MM.1S (cell line): ENCODE results near the gene LBR.

ENCODE experiments used
- DNase-seq: peaks from one replicate; pipeline ENCODE4 v3.0.0-alpha.2; 2015
- H2AFZ ChIP-seq: fragments of 300-600 bp; sonication (generic); 2 replicates; pipeline ENCODE4 v1.6.0; 2016; ENCODE audit warnings: antibody characterized with exemption, low read length
- H3F3A ChIP-seq: fragments of 300-600 bp; sonication (generic); 2 replicates; pipeline ENCODE4 v1.6.1; 2016; ENCODE audit warnings: mild to moderate bottlenecking, antibody characterized with exemption, low read length, moderate library complexity, mixed read lengths; ENCODE audit not compliant: insufficient read depth
- H3K27ac ChIP-seq: fragments of 300-600 bp; sonication (generic); 2 replicates; pipeline ENCODE4 v1.5.1; 2016; ENCODE audit warnings: mild to moderate bottlenecking, low read length
- H3K27me3 ChIP-seq: fragments of 300-600 bp; sonication (generic); replicated peaks from 2 replicates; pipeline ENCODE4 v1.6.0; 2016; ENCODE audit warnings: low read length; ENCODE audit not compliant: insufficient read depth
- H3K36me3 ChIP-seq: fragments of 300-600 bp; sonication (generic); replicated peaks from 2 replicates; pipeline ENCODE4 v1.6.1; 2016; ENCODE audit warnings: mild to moderate bottlenecking, low read length, mixed read lengths; ENCODE audit not compliant: insufficient read depth
- H3K4me1 ChIP-seq: fragments of 300-600 bp; sonication (generic); 2 replicates; pipeline ENCODE4 v1.6.1; 2016; ENCODE audit warnings: low read length, mixed read lengths
- H3K4me2 ChIP-seq: fragments of 300-600 bp; sonication (generic); 2 replicates; pipeline ENCODE4 v1.6.0; 2016; ENCODE audit warnings: low read depth, low read length
- H3K4me3 ChIP-seq: fragments of 300-600 bp; sonication (generic); 2 replicates; pipeline ENCODE4 v1.5.1; 2016; ENCODE audit warnings: low read length, mixed read lengths
- H3K79me2 ChIP-seq: fragments of 300-600 bp; sonication (generic); 2 replicates; pipeline ENCODE4 v1.6.1; 2016; ENCODE audit warnings: mixed run types, low read length, mixed read lengths
- H3K9ac ChIP-seq: fragments of 300-600 bp; sonication (generic); 2 replicates; pipeline ENCODE4 v1.6.1; 2016; ENCODE audit warnings: low read length, mixed read lengths
- H3K9me2 ChIP-seq: fragments of 300-600 bp; sonication (generic); replicated peaks from 2 replicates; pipeline ENCODE4 v1.6.1; 2016; ENCODE audit warnings: mild to moderate bottlenecking, low read length, mixed read lengths; ENCODE audit not compliant: insufficient read depth
- H3K9me3 ChIP-seq: fragments of 300-600 bp; sonication (generic); replicated peaks from 2 replicates; pipeline ENCODE4 v1.6.1; 2016; ENCODE audit warnings: mild to moderate bottlenecking, low read length, mixed read lengths; ENCODE audit not compliant: insufficient read depth
- H4K20me1 ChIP-seq: fragments of 300-600 bp; sonication (generic); 2 replicates; pipeline ENCODE4 v1.6.1; 2016; ENCODE audit warnings: mild to moderate bottlenecking, low read length, moderate library complexity, mixed read lengths; ENCODE audit not compliant: insufficient read depth
- EZH2 ChIP-seq: fragments of 300-600 bp; sonication (generic); optimal IDR thresholded peaks from 2 replicates; pipeline ENCODE3; 2017; ENCODE audit warnings: low read depth, mild to moderate bottlenecking, antibody characterized with exemption, low read length, mixed read lengths
- EZH2phosphoT487 ChIP-seq: fragments of 300-600 bp; sonication (generic); IDR thresholded peaks from 2 replicates; pipeline ENCODE4 v1.6.1; 2018; ENCODE audit warnings: antibody characterized with exemption, low read length
- TF ChIP-seq, protein P1 (sequence below): fragments of 300-600 bp; sonication (generic); IDR thresholded peaks from 2 replicates; pipeline ENCODE4 v1.5.1; 2016; ENCODE audit warnings: antibody characterized with exemption, low read length, mixed read lengths

Gene LBR

DNA sequence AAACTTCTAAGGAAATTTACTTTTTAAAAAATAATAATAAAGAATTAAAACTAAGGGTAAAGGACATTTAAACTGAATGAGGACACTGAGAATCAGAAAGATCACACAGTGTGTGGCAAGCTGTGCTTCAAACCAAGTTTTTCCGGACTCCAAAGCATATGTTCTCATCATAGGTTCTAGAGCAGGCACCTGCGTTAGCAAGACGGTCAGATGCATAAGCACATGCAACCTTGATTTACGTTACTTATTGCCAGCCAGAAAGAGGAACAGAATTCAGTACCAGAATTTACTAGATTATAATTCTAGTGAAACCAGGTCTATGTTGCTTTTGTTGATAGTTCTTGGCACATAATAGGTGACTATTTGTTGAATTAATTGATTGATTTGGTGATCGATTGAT is 6.2 kb upstream of the LBR start:
- DNase-seq = no peak
- H3K9ac ChIP-seq = no peak overlapping the region
- H3K27ac ChIP-seq = no peak overlapping the region

DNA sequence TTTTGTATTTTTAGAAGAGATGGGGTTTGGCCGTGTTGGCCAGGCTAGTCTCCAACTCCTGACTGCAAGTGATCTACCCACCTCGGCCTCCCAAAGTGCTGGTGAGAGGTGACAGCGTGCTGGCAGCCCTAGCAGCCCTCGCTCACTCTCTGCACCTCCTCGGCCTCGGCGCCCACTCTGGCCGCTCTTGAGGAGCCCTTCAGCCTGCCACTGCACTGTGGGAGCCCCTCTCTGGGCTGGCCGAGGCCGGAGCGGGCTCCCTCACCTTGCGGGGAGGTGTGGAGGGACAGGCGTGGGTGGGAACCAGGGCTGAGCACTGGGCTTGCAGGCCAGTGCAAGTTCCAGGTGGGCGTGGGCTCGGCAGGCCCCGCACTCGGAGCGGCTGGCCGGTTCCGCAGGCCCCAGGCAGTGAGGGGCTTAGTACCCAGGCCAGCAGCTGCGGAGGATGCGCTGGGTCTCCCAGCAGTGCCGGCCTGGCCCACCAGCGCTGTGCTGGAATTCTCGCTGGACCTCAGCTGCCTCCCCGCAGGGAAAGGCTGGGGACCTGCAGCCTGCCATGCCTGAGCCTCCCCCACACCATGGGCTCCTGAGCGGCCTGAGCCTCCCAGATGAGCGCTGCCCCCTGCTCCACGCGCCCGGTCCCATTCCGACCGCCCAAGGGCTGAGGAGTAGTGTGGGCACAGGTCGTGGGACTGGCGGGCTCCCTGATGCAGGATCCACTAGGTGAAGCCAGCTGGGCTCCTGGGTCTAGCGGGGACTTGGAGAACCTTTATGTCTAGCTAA is 3.4 kb upstream of the LBR start:
- peaks cover 16% of the 10 kb centered on the region for H3K79me2 ChIP-seq
- H3K4me3 ChIP-seq = no peak overlapping the region
- no peaks in the 10 kb centered on the region for H3K9me3 ChIP-seq
- DNase-seq = no peak
- no peaks in the 10 kb centered on the region for H3K9me2 ChIP-seq
- H3F3A ChIP-seq = peaks cover 23% of the 10 kb centered on the region
- H4K20me1 ChIP-seq = 0 out of 2 replicates have a peak, but pooled peaks cover under 1% of the 10 kb centered on the region
- H3K27me3 ChIP-seq = no peaks in the 10 kb centered on the region
- H3K27ac ChIP-seq = no peak overlapping the region
- no peak overlapping the region for H3K9ac ChIP-seq
- TF ChIP-seq EZH2 (no peak), EZH2phosphoT487 (no peak)
- TF ChIP-seq, protein P1, sequence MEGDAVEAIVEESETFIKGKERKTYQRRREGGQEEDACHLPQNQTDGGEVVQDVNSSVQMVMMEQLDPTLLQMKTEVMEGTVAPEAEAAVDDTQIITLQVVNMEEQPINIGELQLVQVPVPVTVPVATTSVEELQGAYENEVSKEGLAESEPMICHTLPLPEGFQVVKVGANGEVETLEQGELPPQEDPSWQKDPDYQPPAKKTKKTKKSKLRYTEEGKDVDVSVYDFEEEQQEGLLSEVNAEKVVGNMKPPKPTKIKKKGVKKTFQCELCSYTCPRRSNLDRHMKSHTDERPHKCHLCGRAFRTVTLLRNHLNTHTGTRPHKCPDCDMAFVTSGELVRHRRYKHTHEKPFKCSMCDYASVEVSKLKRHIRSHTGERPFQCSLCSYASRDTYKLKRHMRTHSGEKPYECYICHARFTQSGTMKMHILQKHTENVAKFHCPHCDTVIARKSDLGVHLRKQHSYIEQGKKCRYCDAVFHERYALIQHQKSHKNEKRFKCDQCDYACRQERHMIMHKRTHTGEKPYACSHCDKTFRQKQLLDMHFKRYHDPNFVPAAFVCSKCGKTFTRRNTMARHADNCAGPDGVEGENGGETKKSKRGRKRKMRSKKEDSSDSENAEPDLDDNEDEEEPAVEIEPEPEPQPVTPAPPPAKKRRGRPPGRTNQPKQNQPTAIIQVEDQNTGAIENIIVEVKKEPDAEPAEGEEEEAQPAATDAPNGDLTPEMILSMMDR = no peak
- H3K4me2 ChIP-seq = no peak overlapping the region
- H3K4me1 ChIP-seq = peaks cover 4% of the 10 kb centered on the region
- H2AFZ ChIP-seq = no peak overlapping the region
- H3K36me3 ChIP-seq = no peaks in the 10 kb centered on the region

More for the DNA sequence above, 6.2 kb upstream of the LBR start:
- no peaks in the 10 kb centered on the region for H3K79me2 ChIP-seq
- no peak overlapping the region for H2AFZ ChIP-seq
- H3K4me1 ChIP-seq = peaks cover 4% of the 10 kb centered on the region
- no peaks in the 10 kb centered on the region for H3K9me3 ChIP-seq
- H4K20me1 ChIP-seq = no peaks in the 10 kb centered on the region
- H3K4me2 ChIP-seq = no peak overlapping the region
- peaks cover 8% of the 10 kb centered on the region for H3F3A ChIP-seq
- TF ChIP-seq, protein P1 = no peak
- TF ChIP-seq EZH2phosphoT487 = no peak
- no peak for TF ChIP-seq EZH2
- H3K9me2 ChIP-seq = no peaks in the 10 kb centered on the region
- H3K36me3 ChIP-seq = no peaks in the 10 kb centered on the region
- H3K4me3 ChIP-seq = no peak overlapping the region
- H3K27me3 ChIP-seq = no peaks in the 10 kb centered on the region

DNA sequence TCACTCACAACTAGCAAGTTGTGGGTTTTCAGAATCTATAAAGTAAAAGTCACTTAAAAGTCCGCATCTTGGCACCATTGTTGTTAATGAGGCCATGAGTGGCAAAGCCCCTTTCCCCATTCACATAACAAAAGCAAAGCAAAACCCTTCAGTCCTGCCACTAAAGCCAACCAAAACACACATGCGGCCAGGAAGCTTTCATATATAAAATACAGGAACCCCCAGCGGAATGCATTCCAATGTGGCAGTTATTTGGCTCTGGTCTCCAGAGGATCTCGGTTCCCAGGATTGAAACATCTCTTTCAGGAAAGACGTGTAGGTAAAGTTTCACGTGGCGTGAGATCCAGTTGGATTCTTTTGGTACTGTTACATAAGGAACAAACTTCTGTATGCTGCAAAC is 2.5 kb upstream of the LBR start:
- DNase-seq = no peak
- peaks cover 9% of the 10 kb centered on the region; the same call in 1 of the 2 replicates for H4K20me1 ChIP-seq
- no peak overlapping the region for H3K27ac ChIP-seq
- H2AFZ ChIP-seq = no peak overlapping the region
- no peak overlapping the region for H3K9ac ChIP-seq
- H3K79me2 ChIP-seq = peaks cover 26% of the 10 kb centered on the region
- peaks cover 9% of the 10 kb centered on the region for H3K4me1 ChIP-seq
- H3K9me3 ChIP-seq = no peaks in the 10 kb centered on the region
- H3K4me3 ChIP-seq = no peak overlapping the region
- H3K36me3 ChIP-seq = no peaks in the 10 kb centered on the region
- H3F3A ChIP-seq = peaks cover 23% of the 10 kb centered on the region
- H3K27me3 ChIP-seq = no peaks in the 10 kb centered on the region
- no peaks in the 10 kb centered on the region for H3K9me2 ChIP-seq
- no peak for TF ChIP-seq EZH2
- TF ChIP-seq, protein P1 = no peak
- no peak for TF ChIP-seq EZH2phosphoT487
- H3K4me2 ChIP-seq = no peak overlapping the region
